MCF 10A (cell line): ENCODE measurements around the gene PHACTR1. TPM values are rescaled to one million over a fixed set of nuclear protein-coding genes. Genes with fewer than 3 reads are reported as not detected.

Experiments
- BruUV-seq: library from RNA; stranded (reverse); fragments of 400-500 nt; replicated peaks from 2 replicates; lab custom pipeline; 2021; lab: Mats Ljungman, UMichigan
- CTCF ChIA-PET: fragments of 300-600 bp; sonication (Branson Sonifier 250); formaldehyde crosslinking; extraction: SDS; loops from one replicate; lab custom pipeline; 2021; ENCODE audit warnings: antibody characterized with exemption, inconsistent platforms; lab: Yijun Ruan, JAX
- POLR2A ChIA-PET: fragments of 300-600, 350-650 bp; sonication (Branson Sonifier 250); formaldehyde crosslinking; extraction: SDS; loops from one replicate; lab custom pipeline; 2020; ENCODE audit warnings: antibody characterized with exemption, inconsistent platforms; lab: Yijun Ruan, JAX
- DNase-seq: peaks from one replicate; pipeline ENCODE4 v3.0.0-alpha.2; 2018; ENCODE audit not compliant: unreplicated experiment
- H3K27ac Mint-ChIP-seq: one replicate; pipeline ENCODE4 v1.8.0; 2022; ENCODE audit warnings: mild to moderate bottlenecking, low read depth, mixed read lengths; ENCODE audit not compliant: unreplicated experiment
- H3K27me3 Mint-ChIP-seq: one replicate; pipeline ENCODE4 v1.8.0; 2022; ENCODE audit warnings: mixed read lengths; ENCODE audit not compliant: insufficient read depth, unreplicated experiment
- H3K36me3 Mint-ChIP-seq: one replicate; pipeline ENCODE4 v1.8.0; 2022; ENCODE audit warnings: mild to moderate bottlenecking, moderate library complexity, mixed read lengths; ENCODE audit not compliant: insufficient read depth, unreplicated experiment
- H3K4me1 Mint-ChIP-seq: one replicate; pipeline ENCODE4 v1.8.0; 2022; ENCODE audit warnings: mixed read lengths; ENCODE audit not compliant: insufficient read depth, unreplicated experiment
- H3K4me3 Mint-ChIP-seq: one replicate; pipeline ENCODE4 v1.8.0; 2022; ENCODE audit warnings: mild to moderate bottlenecking, moderate library complexity, mixed read lengths; ENCODE audit not compliant: unreplicated experiment
- H3K9me3 Mint-ChIP-seq: one replicate; pipeline ENCODE4 v1.8.0; 2022; ENCODE audit warnings: mixed read lengths; ENCODE audit not compliant: unreplicated experiment
- intact Hi-C: fragments of 100-400 bp; cut with micrococcal nuclease; formaldehyde crosslinking; loops from 2 replicates; pipeline ENCODE4 v1.14.1; 2022
- total RNA-seq: library from RNA; stranded (reverse); gene quantifications from 2 replicates; pipeline ENCODE4 v1.2.3, GENCODE V29; 2022
- TF ChIP-seq, protein P1 (sequence below): fragments of 200-600 bp; IDR thresholded peaks from one replicate; pipeline ENCODE4 v1.8.0; 2022; ENCODE audit warnings: antibody characterized with exemption, mild to moderate bottlenecking; ENCODE audit not compliant: unreplicated experiment

The PHACTR1 gene
- total RNA-seq, 1 experiment from 2014 or later = not detected

DNA sequence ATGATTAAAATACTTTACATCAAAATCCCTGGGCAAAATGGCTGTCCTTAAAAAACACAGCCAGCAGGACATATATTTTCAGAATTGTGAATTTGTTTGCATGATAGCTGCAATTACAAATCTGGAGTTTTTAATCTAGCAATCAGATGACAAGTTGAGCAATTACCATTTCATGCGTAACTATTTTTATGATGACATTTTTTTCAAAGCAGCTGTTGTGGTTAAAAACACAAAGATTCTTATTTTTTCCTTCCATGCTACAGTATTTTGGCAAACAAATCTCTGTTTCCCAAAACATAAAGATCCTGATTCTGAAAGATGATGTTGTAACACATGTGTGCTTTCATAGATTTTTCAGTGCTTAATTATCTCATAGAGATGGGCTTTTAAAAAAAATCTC is 90.2 kb downstream of the PHACTR1 start:
- no peaks in the 10 kb centered on the region for H3K9me3 Mint-ChIP-seq
- H3K4me1 Mint-ChIP-seq = no peaks in the 10 kb centered on the region
- TF ChIP-seq, protein P1, sequence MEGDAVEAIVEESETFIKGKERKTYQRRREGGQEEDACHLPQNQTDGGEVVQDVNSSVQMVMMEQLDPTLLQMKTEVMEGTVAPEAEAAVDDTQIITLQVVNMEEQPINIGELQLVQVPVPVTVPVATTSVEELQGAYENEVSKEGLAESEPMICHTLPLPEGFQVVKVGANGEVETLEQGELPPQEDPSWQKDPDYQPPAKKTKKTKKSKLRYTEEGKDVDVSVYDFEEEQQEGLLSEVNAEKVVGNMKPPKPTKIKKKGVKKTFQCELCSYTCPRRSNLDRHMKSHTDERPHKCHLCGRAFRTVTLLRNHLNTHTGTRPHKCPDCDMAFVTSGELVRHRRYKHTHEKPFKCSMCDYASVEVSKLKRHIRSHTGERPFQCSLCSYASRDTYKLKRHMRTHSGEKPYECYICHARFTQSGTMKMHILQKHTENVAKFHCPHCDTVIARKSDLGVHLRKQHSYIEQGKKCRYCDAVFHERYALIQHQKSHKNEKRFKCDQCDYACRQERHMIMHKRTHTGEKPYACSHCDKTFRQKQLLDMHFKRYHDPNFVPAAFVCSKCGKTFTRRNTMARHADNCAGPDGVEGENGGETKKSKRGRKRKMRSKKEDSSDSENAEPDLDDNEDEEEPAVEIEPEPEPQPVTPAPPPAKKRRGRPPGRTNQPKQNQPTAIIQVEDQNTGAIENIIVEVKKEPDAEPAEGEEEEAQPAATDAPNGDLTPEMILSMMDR = no peak
- intact Hi-C loops = no loop called here
- H3K4me3 Mint-ChIP-seq = no peak overlapping the region
- no TSS peak for BruUV-seq
- CTCF ChIA-PET = no interaction called here
- H3K27ac Mint-ChIP-seq = no peak overlapping the region
- H3K36me3 Mint-ChIP-seq = peaks cover 7% of the 10 kb centered on the region
- no peak for DNase-seq
- peaks cover 35% of the 10 kb centered on the region for H3K27me3 Mint-ChIP-seq
- POLR2A ChIA-PET = no interaction called here

DNA sequence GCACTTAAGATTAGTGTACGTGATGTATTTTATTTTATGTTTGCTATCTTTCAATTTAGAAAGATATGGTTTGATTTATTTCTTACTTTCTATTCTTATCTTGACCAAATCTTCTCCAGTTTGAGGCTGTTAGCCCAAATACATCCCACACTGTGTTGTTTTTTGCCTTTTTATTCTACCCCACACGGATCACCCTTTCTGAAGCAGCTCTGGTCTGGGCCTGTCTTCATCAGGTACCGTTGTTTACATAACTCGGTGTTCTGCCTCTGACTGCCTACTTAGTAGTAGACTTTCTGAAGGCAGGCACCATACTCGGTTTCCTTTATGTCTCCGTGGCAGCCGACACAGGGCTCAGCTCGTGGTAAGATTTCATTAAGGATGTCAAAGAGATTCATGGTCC is 95.0 kb downstream of the PHACTR1 start:
- Mint-ChIP-seq H3K27me3 (peaks cover 40% of the 10 kb centered on the region), H3K27ac (no peak overlapping the region), H3K9me3 (no peaks in the 10 kb centered on the region), H3K4me3 (no peak overlapping the region), H3K4me1 (no peaks in the 10 kb centered on the region), H3K36me3 (no peaks in the 10 kb centered on the region)
- TF ChIP-seq, protein P1 = no peak
- ChIA-PET CTCF (no interaction called here), POLR2A (interaction anchor here (0.6 kb wide), 1 partner anchor 40 kb away, joined by 3 read pairs; no protein-coding TSS in a partner anchor)
- BruUV-seq = no TSS peak
- intact Hi-C loops = no loop called here
- no peak for DNase-seq

DNA sequence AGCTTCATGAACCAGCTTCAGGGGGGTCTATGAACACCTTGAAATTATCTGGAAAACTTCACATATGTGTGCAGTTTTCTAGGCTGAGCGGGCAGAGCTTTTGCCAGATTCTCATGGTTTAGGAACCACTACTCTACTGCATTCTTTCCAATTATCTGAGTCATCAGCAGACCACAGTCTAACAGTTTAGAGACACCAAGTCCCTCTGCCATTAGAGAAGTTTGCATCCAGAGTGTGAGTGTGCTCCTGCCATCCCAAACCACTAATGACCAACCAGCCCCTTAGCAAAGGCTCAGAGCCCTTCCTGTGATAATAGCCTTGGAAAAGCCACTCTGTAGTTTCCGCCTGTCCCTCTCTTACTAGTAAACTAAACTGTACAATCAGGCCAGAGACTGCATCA is 96.8 kb downstream of the PHACTR1 start:
- Mint-ChIP-seq H3K27me3 (peaks cover 42% of the 10 kb centered on the region), H3K36me3 (no peaks in the 10 kb centered on the region), H3K9me3 (no peaks in the 10 kb centered on the region), H3K4me1 (no peaks in the 10 kb centered on the region), H3K27ac (no peak overlapping the region), H3K4me3 (no peak overlapping the region)
- CTCF ChIA-PET = interaction anchor here (1.1 kb wide), 1 partner anchor 14 kb away, joined by 3 read pairs; no protein-coding TSS in a partner anchor
- no peak for DNase-seq
- TF ChIP-seq, protein P1 = no peak
- BruUV-seq = no TSS peak
- intact Hi-C loops = no loop called here
- POLR2A ChIA-PET = no interaction called here

DNA sequence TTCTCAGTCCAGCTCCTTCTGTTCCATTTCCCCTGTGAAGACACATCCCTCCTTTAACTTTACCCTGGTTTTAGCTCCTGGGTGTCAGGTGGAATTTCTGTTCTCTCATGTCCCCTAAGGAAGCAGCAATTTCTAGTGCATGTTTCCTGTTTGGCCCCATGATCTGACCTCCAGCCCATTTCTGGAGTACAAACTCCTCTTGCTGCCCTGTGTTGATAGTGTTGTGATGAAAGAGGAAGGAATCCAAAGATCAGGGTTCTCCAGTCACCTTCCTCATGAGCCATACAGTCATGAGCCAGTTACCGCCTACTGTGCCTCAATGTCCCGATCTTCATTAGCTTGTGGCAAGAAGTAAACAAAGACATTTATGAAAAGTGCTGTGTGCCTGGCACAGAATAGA is 97.4 kb downstream of the PHACTR1 start:
- peaks cover 49% of the 10 kb centered on the region for H3K27me3 Mint-ChIP-seq
- no peak overlapping the region for H3K27ac Mint-ChIP-seq
- no peaks in the 10 kb centered on the region for H3K9me3 Mint-ChIP-seq
- TF ChIP-seq, protein P1 = no peak
- no peaks in the 10 kb centered on the region for H3K36me3 Mint-ChIP-seq
- CTCF ChIA-PET = interaction anchor here (1.1 kb wide), 1 partner anchor 14 kb away, joined by 3 read pairs; no protein-coding TSS in a partner anchor
- no peaks in the 10 kb centered on the region for H3K4me1 Mint-ChIP-seq
- no peak for DNase-seq
- POLR2A ChIA-PET = no interaction called here
- BruUV-seq = no TSS peak
- H3K4me3 Mint-ChIP-seq = no peak overlapping the region
- intact Hi-C loops = no loop called here
